Stimulated activated CD4-positive, alpha-beta T cell treated with anti-CD3 and anti-CD28 coated beads, Interleukin-4, amount 100 ng/mL, for 48 hours (primary cell): ENCODE data around the gene ATXN1.
"Not testable (repeated sequence)": the region's sequence is repeated elsewhere in the genome, so short reads cannot be mapped to it uniquely, and the experiment has no call there.

ENCODE experiments used
- DNase-seq, 2 donors: peaks; one replicate each; pipeline ENCODE4 v3.0.0-alpha.2; 2020; ENCODE audit warnings: low read depth in 2 of 2

ATXN1 gene

GRCh38 chr6:16618962-16619361 lies 142.3 kb downstream of the ATXN1 start:
- DNase-seq, result no peak

GRCh38 chr6:16615215-16615614 lies 146.0 kb downstream of the ATXN1 start:
- not testable (repeated sequence) for DNase-seq

DNA sequence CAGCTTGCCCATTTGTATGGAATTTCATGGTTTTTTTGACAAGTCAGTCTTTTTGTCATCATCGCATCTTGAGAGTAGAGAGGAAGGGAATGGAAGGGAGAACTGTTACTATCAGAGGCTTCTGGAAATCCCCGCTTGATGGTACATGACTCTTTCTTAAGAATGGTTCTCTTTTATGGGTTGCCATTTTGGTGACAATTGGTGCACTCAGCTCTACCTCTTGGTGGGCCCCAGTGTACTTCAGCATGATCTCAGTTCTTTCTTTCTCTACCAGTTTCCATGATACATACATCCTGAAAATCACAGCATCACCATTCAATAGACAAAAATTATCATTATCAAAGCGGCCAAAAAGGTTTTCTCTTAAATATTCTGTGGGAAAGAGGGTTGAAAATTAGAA lies 147.1 kb downstream of the ATXN1 start:
- DNase-seq, result not testable (repeated sequence)

- not testable (repeated sequence) for DNase-seq
Measured at GRCh38 chr6:16613504-16613903, 147.8 kb downstream of the ATXN1 start.

GRCh38 chr6:16608444-16608843 lies 152.8 kb downstream of the ATXN1 start:
- DNase-seq, result no peak

DNA sequence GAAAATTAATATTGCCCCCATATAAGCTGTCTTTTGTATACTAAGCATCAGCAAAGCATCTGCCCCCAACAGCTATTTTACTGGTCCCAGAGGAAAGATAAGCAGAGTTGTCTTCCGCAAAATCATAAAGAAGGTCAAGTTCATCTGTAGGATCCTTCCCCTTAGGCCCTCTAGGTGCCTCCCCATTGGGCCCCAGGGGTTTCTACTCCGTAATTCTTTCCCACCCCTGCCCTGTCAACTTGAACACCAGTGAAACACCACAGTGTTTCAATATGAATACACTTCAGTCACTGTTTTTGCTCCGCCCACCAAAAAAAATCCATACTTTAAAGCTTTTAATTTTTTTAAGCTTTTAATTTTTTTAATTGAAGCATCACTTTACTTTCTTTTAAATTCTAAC lies 159.2 kb downstream of the ATXN1 start:
- peak; percentile 25 to 60 for DNase-seq

DNA sequence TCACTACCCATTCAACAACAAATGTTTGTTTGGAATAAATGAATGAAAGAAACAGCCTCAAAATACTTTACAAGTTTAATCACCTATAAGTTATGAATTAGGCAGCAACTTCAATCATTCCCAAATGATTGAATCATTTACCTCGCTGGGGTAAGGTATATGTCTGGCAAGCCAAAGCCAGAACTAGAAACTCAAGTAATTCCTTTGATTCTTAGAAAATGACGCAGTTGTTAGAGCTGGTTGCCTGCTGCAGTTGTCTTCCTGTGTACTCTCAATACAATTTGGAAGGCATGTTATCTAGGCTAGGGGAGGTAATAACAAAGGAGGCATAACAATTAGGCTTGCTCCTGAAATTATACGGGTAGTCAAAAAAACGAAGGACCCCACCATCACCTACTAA lies 160.6 kb downstream of the ATXN1 start:
- DNase-seq, result no peak

- DNase-seq, result no peak
Measured at GRCh38 chr6:16600026-16600425, 161.2 kb downstream of the ATXN1 start.

- no peak for DNase-seq
Measured at GRCh38 chr6:16596616-16597331, 164.5 kb downstream of the ATXN1 start.

- no peak for DNase-seq
Measured at GRCh38 chr6:16595514-16596120, 165.6 kb downstream of the ATXN1 start.

DNA sequence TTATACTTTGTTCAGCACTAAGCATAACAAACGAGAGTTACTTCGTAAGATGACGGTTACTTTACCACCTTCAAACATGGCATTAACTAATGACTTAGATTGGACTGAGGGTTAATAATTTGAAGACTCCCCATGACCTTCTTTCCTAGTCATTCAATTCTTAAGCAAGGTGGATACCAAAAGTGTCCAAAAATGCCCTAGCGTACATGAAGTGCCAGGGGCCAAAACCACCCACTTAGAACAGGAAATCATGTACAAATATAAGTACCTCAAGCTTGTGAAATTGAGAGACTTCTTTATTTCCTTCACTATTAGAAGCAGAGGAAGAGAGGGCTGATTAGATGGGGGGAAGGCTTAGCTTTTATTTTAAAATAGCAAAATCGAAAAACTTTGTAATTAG lies 166.4 kb downstream of the ATXN1 start:
- no peak for DNase-seq

DNA sequence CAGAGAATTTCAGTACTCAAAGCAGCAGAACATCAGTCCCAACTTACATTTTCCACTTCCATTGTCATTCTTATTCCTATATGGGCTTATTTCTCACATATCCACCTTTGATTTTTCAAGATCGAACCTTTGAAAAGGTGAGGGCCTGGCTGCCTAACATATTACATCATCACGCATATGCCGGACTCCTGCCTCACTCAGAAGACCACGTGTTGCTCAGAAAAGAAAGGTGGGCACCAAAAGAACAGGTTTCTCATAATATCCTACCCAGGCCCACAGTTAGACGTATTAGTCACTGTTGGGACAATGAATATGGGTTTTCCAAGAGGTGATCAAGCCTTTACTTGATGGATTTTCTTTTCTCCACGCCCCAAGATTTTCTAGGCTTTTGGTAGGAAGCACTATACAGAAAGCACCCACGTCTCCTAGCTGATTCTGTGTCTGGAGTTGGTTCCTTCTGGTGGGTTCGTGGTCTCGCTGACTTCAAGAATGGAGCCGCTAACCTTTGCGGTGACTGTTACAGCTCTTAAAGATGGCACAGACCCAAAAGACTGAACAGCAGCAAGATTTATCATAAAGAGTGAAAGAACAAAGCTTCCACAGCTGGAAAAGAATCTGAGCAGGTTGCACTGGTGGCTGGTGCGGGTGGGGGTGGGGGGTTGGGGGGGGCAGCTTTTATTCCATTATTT lies 168.9 kb downstream of the ATXN1 start:
- no peak for DNase-seq

DNA sequence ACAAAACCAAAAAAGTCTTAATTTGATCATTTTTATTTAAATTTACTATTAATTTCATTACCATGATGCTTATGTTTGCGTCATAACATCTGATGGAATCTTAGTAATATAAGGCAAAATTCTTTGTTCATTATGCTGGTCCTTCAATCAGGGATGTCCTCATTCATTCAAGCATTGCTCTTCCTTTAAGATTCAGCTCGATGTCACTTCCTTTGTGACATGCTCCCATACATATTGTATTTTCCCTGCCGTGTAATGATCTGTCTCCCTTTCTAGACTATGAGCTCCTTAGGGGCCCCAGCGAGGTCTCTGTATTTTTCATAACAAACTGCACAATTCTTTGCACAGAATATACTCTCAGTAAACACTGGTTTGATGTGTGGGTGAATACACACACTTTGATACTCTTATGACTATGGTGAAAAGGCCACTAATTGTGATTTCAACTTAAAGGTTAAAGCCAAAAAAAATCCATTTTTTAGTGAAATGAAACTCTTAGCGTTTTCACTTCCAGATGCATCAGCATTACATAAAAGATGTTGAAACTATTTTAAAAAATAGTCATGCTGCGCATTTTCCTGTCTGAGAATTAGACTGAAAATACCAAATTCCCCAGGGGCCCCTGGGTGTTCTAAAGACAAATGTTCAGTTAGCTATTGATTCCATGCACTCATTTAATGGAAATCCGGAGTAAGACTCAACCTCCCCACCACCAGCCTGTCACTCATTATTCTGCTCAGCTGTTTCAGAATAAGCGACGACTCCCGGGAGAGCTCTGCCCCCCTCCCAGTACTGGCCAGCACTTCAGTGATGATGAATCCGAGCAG lies 169.7 kb downstream of the ATXN1 start:
- DNase-seq, result peak; percentile 17 to 32

DNA sequence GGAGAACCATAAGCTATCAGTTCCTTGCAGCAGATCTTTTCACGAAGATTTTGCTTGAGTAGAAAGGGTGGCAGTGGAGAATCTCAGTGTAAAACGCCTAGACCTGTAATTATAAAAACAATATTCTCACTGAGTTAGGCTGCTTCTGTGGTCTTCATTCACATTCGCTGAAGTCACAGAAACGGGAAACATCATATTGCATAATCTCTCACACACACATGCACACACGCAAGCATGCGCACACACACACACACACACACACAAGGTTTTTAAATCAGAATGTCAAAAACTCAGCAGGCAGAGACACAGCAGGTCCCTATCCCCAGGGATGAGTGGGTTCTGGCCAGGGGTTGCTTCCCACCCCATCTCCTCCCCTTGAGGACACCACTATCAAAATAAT lies 175.5 kb downstream of the ATXN1 start:
- no peak for DNase-seq

DNA sequence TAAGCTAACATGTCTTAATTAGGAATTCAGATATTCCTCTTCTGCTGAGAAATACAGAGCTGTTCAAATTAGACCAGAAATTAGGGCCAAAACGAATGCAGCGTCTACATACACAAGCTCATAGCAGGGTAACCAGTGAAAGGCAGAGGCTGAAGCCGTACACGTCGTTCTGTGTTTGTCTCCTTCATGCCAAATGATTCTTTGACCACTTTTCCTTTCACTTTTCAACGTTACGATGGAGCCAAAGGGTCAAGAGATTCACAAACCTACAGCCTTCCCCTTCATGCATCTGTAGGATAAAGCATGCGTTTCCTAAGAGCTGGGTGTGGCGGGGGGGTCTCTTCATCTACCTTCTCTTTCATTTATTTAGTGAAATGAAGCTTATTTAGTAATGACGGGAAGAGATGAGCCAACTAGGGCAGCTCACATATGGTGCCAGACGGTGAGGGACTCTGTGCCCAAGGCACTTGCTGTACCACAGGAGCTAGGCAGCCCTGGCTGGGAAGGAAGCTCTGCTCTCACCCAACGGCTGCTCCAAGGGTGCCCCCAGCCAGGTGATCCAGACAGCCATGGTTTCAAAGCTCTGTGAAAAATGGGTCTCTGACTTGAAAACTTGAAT lies 178.0 kb downstream of the ATXN1 start:
- DNase-seq, result no peak

DNA sequence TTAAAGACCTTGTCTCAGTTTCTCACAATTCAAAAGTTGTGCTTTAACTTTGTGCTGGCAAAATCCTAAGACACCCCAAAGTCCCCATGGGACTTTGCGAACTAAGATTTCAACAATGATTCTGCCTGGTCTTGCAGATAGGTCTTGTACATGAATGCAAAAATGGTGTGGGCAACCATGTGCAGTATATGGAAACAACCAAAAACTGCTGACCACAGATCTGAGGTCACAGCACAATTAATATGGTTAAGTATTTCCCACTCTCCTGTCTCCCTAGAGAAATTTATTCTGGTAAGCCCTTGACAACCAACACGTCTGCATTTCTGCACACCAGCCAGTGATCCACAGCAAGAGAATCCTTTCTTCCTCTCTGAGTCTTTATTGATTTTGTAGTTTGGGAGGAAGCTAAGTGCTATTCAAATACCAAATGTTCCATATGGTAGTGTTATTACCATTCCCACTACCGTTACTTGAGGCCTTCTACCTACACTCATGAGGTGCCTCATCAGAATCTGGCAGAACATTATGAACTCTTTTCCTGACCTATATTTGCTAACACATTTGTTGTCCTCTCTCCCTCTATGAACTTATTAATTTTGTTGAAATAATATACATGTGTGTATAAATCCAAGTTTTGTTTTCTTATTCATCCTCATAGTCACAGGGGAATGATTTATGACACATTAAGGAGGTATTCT lies 178.7 kb downstream of the ATXN1 start:
- DNase-seq, result no peak

- DNase-seq, result no peak
Measured at GRCh38 chr6:16578695-16579285, 182.5 kb downstream of the ATXN1 start.

DNA sequence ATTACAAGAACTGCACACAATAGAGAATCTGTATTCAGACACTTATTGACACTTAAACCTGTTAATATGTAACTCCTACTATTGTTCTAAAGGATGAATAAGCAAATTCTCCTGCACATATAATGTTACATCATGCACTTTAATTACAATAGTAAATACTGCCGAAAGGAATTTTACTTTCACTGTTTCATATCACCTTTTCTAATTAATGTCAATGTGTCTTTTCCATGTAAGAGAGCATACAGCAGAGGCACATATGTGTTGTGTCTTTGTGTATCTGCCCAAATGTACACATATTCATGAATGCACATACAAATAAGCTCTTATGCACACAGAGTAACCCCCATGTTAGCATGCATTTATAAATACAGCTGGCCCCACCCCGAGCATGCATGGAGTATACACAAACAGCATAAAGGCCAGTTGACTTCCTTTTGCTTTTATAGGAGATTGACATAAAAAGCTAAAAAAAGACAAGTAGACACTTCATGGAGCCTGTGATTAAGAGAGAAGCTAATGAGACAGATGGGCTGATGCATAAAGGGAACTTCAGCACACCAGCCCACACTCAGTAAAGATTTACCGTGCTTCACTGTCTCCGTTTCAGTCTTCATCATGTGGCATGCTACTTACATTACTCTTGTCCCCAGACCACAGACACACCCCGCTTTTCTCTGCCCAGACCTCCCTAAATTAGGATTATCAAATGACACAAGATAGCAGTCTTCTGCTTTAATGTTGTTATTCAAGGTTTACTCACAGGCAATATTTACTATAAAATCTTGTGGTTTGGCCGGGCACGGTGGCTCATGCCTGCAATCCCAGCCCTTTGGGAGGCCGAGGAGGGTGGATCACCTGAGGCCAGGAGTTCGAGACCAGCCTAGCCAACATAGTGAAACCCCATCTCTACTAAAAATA lies 184.6 kb downstream of the ATXN1 start:
- no peak for DNase-seq

GRCh38 chr6:16575655-16576054 lies 185.6 kb downstream of the ATXN1 start:
- no peak for DNase-seq

DNA sequence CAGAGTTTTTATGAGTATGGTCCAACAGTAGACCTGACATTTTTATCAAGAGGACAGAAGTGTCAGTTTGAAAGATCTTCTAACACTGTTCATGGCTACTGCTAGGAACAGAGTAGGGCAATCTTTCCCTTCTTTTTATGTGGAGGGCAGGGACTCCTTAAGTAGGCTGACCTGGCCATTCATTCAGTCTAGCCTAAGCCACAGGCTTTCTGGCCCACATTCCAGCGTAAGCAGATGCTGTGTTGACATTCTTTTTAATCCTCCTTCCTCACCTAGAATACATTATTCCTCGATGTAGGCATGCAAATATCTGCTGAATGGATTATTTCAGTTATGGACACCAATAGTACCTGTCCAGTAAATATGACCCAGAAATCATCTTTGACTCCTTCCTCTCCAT lies 188.3 kb downstream of the ATXN1 start:
- DNase-seq, result no peak
